ENCODE results near the gene ICOSLG.
"Not testable (repeated sequence)": the region's sequence is repeated elsewhere in the genome, so short reads cannot be mapped to it uniquely, and the experiment has no call there.

Gene ICOSLG

DNA sequence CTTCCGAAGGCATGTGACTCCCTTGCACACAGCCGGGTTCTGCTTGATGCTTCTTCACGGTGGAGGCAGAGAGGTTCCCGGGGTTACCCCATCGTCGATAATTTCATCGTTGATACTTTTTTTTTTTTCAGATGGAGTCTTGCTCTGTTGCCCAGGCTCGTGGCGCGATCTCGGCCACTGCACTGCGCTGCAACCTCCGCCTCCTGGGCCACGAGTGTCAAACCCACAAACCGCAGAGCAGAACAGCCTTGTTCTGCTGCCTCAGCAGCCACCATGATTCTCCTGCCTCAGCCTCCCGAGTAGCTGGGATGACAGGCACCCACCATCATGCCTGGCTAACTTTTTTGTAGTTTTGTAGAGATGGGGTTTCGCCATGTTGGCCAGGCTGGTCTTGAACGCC is 20.1 kb downstream of the ICOSLG start:
- DNase-seq = not testable (repeated sequence)

DNA sequence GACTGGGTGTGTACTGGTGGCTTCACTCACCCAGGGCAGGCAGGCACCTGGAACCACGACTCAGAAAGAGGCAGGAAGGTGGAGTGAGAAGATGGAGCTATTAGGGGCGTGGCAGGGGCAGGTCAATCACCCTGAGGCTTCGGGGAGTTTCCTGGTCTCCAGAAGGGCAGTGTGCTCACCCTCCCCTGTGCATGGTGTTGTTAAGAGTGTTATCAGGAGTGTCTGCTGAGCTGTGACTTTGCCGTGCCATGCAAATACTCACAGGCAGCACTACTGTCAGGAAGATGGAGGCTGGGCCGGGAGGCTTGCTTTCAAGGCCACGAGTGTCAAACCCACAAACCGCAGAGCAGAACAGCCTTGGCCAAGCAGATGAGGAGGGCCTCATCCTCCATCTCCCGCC is 22.3 kb downstream of the ICOSLG start:
- DNase-seq = not testable (repeated sequence)

DNA sequence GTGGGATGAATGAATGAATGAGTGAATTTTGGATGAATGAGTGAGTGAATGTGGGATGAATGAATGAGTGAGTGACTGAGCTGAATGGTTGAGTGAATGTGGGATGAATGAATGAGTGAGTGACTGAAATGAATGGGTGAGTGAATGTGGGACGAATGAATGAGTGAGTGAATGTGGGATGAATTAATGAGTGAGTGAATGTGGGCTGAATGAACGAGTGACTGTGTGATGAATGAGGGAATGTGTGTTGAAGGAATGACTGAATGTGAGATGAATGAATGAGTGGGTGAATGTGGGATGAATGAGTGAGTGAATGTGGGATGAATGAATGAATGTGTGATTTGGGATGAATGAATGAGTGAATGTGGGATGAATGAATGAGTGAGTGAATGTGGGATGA is 28.8 kb downstream of the ICOSLG start:
- not testable (repeated sequence) for DNase-seq

DNA sequence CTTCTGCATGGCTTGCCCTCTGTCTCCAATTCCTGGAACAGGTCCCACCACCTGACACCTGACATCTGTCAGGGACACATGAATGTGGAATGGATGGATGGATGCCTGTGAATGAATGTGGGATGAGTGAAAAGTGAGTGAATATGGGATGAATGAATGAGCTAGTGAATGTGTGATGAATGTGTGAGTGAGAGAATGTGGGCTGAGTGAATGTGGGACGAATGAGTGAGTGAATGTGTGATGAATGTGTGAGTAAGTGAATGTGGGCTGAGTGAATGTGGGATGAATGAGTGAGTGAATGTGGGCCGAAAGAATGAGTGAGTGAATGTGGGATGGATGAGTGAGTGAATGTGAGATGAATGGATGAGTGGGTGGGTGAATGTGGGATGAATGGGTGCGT is 29.2 kb downstream of the ICOSLG start:
- not testable (repeated sequence) for DNase-seq

DNA sequence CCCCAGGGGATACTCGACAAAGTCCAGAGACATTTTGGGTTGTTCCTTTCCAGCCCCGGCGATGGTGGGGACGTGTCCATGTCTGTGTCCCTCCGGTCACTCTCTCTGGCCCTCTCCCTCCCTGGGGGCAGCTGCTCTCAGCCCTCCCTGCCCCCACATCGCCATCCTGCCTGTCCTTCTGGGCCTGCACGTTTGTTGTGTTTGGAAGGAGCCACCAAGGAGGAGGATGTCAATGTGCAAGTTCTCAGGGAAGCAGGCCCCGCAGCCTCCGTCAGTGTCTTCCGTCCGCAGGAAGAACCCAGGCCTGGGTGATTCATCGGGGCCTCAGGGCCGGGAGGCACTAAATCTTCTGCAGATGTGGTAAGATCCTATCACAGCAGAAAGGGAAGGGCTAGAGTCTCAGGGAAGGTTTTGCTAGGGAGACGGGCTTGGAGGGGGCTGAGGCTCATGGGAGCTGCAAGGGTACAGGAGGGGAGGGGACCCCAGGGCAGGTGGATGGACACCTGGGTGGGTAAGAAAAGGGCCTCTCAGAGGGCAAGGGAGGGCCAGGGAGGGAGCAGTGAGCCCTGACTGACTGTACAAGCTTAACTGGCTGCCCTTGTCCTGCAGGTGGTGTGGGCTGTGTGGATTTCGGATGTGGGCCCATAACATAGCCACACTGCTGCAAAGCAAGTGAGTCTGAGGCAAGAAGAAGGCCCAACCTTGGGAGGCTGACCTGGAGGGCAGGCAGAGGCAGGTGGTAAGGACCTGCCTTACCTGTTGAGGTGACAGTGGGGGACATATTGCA is 32.7 kb downstream of the ICOSLG start:
- DNase-seq = not testable (repeated sequence)

DNA sequence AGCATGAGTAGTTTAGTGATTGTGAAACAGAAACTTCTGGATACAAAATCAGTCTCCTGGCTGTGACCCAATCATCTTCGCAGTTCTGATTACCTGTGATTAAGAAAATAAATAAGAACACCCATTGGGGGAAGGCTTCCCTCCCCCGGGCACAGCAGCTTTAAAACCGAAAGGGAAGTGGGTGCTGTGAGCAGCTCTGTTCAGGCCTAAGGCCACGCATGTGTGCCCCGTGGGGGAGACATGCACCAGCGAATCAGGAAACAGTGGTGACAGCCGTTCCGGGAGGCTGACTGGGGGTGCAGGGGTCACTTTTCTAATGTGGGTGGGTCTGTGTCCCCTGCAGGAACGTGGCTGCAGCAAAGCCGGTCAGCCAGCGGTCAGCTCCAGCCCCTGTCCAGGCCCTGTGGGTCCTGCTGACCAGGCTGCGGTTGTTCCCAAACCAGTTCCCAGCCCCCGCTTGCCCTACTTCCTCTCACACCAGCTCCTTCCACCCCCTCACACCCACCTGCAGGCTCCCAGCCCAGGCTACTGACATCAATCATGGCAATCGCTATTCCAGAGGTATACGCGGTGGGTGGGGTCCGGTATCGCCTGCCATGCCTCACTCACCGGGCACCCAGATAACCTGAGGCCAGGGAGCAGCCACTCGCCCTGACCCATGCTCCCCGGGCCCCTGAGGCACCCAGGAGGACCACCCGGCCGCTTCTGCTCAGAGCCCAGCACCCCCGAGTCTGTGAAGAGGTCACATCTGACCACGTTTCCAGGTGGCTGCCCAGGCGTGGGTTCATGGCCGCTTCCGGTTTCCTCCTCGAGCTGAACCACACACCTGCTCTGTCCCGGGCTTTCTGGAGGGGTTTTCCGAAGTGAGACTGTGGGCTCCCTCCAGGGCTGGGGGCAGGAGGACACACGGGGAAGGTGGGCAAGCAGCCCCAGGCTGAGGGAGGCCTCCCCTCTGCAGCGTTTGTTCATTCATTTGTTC is 33.8 kb downstream of the ICOSLG start:
- DNase-seq = not testable (repeated sequence)

DNA sequence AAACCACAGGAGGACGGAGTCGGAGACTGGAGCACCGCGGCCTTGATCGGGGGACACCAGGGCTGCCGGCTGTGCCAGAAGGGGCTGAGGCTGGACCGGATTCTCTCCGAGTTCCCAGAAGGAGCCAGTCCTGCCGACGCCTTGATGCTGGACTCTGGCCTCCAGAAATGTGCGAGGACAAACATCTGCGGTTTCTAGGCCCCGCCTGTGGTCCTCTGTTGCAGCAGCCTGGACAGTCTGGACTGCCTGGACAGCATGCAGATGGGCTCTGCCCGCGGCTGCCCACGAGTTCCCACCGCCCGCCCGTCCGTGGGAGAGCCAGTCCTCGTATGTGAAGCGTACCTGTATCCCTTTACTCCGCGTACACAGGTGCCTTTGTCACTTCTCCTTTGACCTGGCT is 34.6 kb downstream of the ICOSLG start:
- not testable (repeated sequence) for DNase-seq

DNA sequence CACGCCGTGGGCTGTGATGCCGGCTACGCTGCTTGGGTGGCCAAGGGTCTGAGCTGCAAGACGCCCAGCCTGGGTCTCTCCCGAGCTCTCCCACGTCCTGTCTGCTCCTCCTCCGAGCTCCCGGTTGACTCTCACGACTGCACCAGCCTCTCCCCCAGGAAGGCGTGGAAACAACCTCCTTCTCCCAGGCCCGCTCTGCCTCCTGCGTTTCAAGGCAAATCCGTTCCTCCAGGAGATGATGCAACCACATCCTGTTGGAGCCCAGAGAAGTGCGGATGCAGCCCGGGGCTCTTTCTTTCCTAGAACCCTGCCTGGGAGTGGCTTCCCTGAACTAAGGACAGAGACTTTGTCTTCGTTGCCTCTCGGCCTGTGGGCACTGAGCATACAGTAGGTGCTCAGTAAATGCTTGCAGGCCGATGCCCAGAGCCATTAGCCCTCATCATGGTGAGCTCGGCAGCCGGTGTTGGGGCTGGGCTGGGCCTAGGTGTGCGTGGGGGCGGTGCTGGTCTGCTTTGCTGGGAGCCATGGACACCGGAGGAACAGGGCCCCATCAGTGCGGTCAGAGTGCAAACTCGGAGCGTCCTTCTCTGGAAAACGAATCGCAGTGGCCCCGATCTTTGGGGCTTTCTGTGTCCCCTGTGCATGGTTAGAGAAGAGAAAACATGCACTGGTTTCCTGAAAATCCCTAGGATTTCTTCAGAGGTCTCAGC is 38.0 kb downstream of the ICOSLG start:
- not testable (repeated sequence) for DNase-seq

DNA sequence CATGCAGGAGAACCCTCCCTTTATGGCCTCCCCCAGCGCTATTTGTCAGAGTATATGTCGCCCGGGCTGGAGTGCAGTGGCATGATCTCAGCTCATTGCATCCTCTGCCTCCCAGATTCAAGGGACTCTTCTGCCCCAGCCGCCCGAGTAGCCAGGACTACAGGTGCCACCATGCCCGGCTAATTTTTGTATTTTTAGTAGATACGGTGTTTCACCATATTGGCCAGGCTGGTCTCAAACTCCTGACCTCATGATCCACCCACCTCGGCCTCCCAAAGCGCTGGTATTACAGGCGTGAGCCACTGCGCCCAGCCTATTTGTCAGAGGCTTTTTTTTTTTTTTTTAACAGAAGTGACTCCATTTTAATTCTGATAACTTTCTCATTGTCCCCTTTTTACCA is 40.7 kb downstream of the ICOSLG start:
- DNase-seq = not testable (repeated sequence)

DNA sequence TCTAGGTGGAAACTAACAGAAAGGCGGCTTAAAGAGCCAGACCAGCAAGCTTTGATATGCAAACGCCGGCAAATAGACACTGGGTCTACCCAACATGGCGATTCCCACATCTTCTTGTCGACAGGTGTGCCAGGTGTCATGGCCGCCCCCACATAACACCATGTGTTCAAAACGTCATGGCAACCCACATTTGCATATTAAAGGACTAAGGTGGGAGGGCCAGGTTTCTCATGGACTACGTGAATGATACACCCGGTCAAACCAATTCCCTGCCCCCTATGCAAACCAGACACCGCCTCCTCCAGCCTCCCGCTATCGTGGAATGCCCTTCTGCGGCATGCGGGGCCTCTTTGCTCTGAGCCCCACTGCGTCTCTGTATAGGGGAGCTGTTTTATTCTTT is 41.3 kb downstream of the ICOSLG start:
- DNase-seq = no peak

DNA sequence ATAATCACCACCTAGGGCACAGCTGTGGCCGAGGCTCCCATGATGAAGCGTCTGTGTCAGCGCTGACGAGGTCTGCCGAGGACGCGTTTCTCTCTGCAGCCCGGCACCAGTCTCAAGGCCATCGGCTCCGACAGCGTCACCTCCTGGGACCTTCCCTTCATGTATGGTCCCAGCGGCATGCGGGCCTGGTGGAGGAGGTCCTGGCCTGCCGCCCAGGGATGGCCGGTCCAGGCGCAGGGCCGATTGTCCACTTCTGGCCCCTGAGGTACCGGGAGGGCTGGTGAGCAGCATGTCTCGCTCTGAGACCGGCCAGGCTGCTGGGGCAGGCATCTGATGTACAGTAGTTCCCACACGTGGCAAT is 43.6 kb downstream of the ICOSLG start:
- DNase-seq = not testable (repeated sequence)

DNA sequence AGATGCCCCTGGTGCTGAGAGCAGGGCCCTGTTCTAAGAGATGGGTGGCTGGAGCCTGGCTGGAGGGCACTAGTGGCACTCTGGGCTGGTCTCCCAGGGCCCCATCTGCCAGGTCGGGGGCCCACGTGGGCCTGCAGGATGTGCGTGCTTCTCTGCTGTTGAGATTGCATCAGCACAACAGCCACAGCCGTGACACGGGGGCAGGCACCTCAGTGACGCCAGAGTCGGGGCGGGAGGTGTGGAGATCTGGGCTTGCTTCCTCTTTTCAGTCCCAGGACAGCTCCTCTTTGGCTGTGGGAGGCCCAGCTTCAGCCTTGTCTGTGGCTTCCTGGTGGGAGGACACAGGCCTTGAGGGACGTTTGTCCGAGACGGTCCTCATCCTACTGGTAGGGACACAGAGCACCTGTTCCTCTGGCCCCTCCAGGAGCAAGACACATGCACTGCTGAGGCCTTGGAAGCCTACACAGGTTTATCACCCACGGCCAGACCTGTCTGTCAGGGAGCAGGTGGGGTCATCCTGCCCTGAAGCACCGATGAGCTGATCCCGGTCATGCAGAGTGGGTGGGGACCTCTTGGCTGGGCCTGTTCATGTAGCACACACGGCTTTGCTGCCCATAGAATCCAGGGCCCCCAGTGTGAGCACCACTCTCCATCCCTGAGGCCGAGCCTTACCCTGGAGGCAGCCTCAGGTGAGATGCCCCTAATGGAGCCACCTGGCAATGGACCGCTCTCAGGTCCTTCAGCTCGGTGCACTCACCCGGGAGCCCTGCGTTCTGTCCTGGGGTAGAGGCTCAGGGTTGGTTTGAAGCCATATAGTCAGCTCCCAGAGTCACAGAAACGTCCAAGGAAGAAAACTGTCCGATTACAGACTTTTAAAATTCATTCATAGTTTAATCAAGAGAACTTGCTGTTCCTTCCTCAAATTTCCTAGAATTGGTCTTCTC is 44.3 kb downstream of the ICOSLG start:
- DNase-seq = peak; percentile 56

DNA sequence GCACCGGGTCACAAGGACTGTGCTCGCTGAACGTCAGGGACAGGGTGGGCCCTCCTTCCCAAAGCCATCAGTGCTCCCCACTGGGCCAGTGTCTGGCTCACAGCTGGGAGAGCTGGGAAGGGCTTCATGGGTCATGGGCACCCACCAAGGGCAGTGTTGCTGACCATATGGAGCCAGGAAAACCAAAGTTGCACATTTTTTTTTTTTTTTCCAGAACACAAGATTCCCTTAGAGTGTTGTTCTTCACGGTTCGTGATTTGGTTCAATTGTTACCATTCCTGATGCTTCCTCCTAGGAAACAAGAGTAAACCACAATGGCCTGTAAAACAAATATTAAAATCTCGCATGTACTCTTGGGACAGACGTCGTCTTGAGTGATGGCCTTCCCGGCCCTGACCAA is 45.9 kb downstream of the ICOSLG start:
- not testable (repeated sequence) for DNase-seq

DNA sequence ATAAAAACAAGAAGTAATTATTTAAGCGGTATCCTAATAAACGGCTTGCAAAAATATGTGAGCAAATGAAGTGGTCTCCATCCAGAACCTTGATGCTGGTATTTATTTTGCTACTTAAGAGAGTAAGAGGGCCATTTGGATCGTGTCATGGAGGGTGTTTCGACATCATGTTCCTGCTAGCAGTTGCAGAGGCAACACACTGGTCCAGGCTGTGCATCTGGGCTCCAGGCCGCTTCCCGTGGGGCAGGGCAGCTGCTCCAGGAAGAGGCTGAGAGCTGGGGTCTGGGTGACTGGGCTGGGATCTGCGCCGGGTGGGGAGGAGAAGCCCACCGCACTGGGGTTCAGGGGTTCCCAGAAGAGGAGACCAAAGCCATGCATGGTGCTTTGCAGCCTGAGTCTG is 46.3 kb downstream of the ICOSLG start:
- not testable (repeated sequence) for DNase-seq

DNA sequence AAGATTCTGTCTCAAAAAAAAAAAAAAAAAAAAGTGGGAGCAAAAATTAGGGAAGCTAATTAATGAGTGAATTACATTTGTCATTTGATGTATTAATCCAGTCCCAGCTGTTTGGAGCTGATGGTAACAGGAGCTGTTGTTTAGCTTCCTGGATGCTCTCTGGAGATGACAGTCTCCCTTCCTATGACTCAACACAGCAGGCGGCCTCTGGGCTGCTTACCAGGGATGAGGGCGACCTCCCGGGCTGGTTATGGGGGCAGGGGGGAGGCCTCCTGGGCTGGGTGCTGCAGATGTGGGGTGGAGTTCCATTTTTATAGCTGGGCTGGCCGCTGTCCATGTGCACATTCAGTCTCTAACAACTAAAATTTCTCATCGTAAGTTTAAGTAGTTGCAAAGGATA is 47.6 kb downstream of the ICOSLG start:
- not testable (repeated sequence) for DNase-seq

DNA sequence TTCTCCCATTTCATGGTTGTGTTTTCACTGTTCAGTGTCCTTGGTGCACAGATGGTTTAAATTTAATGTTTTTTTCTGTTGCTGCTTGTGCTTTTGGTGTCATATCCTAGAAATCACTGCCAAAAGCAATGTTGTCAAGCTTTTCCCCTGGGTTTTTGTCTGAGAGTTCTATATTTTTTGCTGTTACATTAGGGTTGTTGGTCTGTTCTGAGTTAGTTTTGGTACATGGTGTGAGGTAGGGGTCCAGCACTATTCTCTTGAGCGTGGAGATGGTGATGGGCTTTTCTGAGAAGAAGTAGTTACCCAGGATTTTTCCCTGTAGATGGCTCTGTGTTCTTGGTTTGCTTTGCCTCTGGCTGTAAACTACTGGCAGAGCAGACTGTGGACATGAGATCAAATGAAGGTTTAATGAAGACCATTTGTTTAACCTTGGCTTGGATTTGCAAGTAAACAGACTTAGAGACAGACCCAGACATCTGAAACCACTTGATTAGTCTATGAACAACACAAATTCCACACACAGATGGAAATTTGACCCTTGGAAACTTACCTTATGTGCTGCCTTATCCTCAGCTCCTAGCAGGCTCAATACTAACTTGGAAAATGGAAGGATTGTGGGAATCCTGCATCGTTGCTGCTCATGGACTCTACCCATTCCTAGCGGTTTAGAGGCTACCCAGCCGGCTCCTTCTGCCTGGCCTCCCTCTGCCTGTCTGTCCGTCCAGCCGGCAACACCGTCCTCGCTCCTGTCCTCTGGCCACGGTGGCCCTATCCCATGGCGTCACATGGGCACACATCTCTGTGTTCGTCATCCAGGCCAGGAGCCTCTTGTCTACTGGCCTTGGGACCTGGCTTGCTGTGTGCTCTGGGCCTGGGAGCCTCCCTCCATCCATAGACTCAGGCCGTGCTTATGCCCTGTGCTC is 50.1 kb downstream of the ICOSLG start:
- not testable (repeated sequence) for DNase-seq

DNA sequence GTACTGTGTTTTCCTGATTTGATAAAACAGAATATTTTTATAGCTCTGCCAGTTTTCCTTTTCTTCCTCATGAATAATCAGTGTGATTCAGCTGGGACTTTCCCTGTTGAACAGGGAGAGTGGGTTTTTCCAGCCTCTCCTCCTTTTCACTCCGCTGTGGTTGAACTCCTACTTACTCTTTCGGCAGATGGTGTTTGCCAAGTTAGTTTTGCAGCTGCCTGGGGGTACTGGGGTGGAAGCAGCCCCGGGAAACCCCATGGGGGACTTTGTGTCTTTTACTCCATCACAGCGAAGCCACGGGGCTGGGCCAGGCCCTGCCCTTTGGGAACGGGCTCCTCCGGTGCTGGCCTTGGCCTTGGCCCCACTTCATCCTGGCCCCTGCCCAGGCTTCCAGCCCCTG is 55.9 kb downstream of the ICOSLG start:
- DNase-seq = not testable (repeated sequence)

DNA sequence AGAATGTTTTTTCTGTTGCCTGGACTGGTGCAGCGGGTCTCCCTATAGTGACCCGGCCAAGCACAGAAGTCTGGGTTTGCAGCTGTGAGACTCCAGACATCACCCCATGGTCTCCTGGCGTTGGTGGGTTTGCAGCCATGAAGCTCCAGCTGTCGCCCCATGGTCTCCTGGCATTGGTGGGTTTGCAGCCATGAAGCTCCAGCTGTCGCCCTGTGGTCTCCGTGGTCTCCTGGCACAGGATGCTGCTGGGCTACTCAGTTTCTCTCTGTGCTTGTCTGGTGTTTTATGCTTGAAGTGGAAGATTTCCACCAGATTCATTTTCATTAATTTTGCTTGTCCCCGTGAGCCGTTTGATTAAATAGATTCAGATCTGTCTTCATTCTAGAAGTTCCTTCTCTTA is 58.5 kb downstream of the ICOSLG start:
- not testable (repeated sequence) for DNase-seq

DNA sequence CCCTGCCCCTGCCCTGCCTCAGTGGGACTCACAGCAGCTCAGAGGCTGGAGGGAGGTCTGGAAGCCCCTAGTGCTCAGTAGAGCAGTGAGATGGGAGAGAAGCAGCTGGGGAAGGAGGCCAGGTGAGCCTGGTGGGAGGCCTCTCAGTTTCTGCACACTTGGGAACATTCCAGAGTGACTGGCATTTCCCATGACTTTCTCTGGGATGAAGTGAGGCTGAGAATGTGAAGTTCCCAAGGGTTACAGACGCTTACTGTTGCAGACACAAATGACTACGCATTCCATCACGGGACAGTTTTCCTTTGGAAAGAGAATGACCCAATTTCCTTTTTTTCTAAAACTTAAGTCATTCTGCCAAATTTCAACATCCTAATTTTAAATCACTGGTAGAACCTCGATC is 59.2 kb downstream of the ICOSLG start:
- not testable (repeated sequence) for DNase-seq

DNA sequence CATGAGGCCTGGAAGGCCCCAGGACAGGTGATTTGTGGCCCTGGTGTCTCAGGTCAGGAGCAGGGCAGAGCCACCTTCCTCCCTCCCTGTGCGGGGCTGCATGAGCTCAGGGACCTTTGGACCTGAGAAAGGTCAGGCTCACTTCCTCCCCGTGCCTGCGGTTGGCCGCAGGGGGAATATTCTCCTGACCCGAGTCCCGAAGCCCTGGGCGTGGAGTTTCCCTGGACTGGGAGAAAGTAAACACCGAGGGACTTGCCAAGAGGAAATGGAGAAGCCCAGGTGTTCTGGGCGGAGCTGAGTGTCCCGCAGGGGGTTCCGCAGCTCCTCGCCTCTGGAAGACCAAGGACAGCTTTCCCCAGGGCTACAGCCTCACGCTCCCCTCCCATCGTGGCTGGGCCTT is 64.6 kb downstream of the ICOSLG start:
- DNase-seq = not testable (repeated sequence)

DNA sequence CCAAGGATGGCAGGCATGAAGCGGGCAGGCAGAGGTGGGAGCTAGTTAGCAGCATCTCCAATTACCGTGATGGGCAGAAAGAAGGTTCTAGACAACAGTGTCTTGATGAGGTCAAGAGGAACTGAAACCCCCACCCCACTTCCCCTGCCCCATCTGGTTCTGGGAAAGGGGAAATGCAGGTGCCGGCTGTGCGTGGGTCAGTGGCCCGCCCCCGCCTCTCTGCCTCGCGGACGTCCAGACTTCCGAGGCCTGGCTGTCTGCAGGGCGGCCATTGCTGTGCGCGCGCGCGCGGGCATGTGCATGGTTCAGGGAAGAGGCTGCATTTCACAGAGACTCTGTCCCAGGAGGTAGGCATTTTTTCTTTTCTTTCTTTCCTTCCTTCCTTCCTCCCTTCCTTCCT is 65.6 kb downstream of the ICOSLG start:
- not testable (repeated sequence) for DNase-seq
